ENCODE data around the gene FITM1.

Gene FITM1

DNA sequence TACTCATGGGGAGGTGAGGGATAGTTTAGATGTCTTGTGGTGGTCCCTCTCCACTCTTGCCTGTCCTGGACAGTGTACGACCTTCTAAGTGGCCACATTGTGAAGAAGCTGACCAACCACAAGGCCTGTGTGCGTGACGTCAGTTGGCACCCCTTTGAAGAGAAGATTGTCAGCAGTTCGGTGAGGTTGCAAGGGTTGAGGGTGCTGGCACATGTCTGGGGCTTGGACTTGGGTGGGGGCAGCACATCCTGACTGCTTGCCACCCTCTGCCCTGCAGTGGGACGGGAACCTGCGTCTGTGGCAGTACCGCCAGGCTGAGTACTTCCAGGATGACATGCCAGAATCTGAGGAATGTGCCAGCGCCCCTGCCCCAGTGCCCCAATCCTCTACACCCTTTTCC, 7.6 kb upstream of the FITM1 start:
- TF ChIP-seq EP300 (IDR thresholded peaks at IDR 0.05; ENCODE audit: borderline replicate concordance) (no peak), ZBTB7A (IDR thresholded peaks at IDR 0.05; ENCODE audit: low read depth) (no peak), YY1 (IDR thresholded peaks at IDR 0.05; ENCODE audit: low read depth) (no peak), CREB1 (IDR thresholded peaks at IDR 0.05; ENCODE audit: low read depth) (no peak), RAD21 (IDR thresholded peaks at IDR 0.05; ENCODE audit: low read depth) (no peak), EGR1 (IDR thresholded peaks at IDR 0.05) (no peak), MAX (IDR thresholded peaks at IDR 0.05) (no peak), NFIC (IDR thresholded peaks at IDR 0.05) (no peak)
- TF ChIP-seq, protein P1, sequence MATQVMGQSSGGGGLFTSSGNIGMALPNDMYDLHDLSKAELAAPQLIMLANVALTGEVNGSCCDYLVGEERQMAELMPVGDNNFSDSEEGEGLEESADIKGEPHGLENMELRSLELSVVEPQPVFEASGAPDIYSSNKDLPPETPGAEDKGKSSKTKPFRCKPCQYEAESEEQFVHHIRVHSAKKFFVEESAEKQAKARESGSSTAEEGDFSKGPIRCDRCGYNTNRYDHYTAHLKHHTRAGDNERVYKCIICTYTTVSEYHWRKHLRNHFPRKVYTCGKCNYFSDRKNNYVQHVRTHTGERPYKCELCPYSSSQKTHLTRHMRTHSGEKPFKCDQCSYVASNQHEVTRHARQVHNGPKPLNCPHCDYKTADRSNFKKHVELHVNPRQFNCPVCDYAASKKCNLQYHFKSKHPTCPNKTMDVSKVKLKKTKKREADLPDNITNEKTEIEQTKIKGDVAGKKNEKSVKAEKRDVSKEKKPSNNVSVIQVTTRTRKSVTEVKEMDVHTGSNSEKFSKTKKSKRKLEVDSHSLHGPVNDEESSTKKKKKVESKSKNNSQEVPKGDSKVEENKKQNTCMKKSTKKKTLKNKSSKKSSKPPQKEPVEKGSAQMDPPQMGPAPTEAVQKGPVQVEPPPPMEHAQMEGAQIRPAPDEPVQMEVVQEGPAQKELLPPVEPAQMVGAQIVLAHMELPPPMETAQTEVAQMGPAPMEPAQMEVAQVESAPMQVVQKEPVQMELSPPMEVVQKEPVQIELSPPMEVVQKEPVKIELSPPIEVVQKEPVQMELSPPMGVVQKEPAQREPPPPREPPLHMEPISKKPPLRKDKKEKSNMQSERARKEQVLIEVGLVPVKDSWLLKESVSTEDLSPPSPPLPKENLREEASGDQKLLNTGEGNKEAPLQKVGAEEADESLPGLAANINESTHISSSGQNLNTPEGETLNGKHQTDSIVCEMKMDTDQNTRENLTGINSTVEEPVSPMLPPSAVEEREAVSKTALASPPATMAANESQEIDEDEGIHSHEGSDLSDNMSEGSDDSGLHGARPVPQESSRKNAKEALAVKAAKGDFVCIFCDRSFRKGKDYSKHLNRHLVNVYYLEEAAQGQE (IDR thresholded peaks at IDR 0.05; ENCODE audit: low read depth): no peak
- TF ChIP-seq, protein P2, sequence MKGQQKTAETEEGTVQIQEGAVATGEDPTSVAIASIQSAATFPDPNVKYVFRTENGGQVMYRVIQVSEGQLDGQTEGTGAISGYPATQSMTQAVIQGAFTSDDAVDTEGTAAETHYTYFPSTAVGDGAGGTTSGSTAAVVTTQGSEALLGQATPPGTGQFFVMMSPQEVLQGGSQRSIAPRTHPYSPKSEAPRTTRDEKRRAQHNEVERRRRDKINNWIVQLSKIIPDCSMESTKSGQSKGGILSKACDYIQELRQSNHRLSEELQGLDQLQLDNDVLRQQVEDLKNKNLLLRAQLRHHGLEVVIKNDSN (IDR thresholded peaks at IDR 0.05): no peak

- TF ChIP-seq RAD21 (IDR thresholded peaks at IDR 0.05; ENCODE audit: low read depth) (no peak), TEAD4 (IDR thresholded peaks at IDR 0.05) (no peak)
Measured at GRCh38 chr14:24123424-24124417, 6.7 kb upstream of the FITM1 start.

DNA sequence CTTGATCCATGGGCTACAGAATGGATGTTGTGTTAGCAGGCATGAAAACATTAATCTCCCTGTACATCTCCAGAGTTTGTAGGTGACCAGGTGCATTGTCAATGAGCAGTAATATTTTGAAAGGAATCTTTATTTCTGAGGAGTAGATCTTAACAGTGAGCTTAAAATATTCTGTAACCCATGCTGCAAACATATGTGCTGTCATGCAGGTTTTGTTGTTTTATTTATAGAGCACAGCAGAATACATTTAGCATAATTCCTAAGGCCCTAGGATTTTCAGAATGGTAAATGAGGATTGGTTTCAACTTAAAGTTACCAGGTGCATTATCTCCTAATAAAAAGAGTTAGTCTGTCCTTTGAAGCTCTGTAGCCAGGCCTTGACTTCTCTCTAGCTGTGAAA, 3.5 kb upstream of the FITM1 start:
- TF ChIP-seq EP300 (IDR thresholded peaks at IDR 0.05; ENCODE audit: borderline replicate concordance) (no peak), CREB1 (IDR thresholded peaks at IDR 0.05; ENCODE audit: low read depth) (no peak), TEAD4 (IDR thresholded peaks at IDR 0.05) (no peak), RAD21 (IDR thresholded peaks at IDR 0.05; ENCODE audit: low read depth) (no peak), TCF12 (IDR thresholded peaks at IDR 0.05; ENCODE audit: low read depth) (no peak), CEBPB (IDR thresholded peaks at IDR 0.05) (no peak), NFIC (IDR thresholded peaks at IDR 0.05) (no peak), EGR1 (IDR thresholded peaks at IDR 0.05) (no peak)
- TF ChIP-seq, protein P1 (IDR thresholded peaks at IDR 0.05; ENCODE audit: low read depth): no peak

DNA sequence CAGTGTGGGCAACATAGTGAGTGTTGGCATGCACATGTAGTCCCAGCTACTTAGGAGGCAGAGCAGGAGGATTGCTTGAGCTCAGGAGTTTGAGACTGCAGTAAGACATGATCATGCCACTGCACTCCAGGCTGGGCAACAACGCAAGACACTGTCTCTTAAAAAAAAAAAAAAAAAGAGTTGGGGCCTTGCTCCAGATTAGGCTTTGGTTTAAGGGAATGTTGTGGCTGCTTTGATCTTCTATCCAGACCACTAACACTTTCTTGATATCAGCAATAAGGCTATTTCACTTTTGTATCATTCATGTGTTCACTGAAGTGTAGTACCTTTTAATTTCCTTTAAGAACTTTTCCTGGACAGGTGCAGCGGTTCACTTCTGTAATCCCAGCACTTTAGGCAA, 2.8 kb upstream of the FITM1 start:
- TF ChIP-seq RAD21 (IDR thresholded peaks at IDR 0.05; ENCODE audit: low read depth): no peak
- TF ChIP-seq, protein P1 (IDR thresholded peaks at IDR 0.05; ENCODE audit: low read depth): no peak
- TF ChIP-seq TEAD4 (IDR thresholded peaks at IDR 0.05): no peak
- no peak for TF ChIP-seq YY1 (IDR thresholded peaks at IDR 0.05; ENCODE audit: low read depth)
- TF ChIP-seq EGR1 (IDR thresholded peaks at IDR 0.05): no peak
- TF ChIP-seq ZBTB7A (IDR thresholded peaks at IDR 0.05; ENCODE audit: low read depth): no peak
- no peak for TF ChIP-seq TCF12 (IDR thresholded peaks at IDR 0.05; ENCODE audit: low read depth)
- no peak for TF ChIP-seq EP300 (IDR thresholded peaks at IDR 0.05; ENCODE audit: borderline replicate concordance)

GRCh38 chr14:24129410-24129998, 955 bp upstream of the FITM1 start:
- TF ChIP-seq YY1 (IDR thresholded peaks at IDR 0.05; ENCODE audit: low read depth) (no peak), CEBPB (IDR thresholded peaks at IDR 0.05) (no peak), MAX (IDR thresholded peaks at IDR 0.05) (no peak), TAF1 (IDR thresholded peaks at IDR 0.05; ENCODE audit: low read depth) (no peak), FOXM1 (IDR thresholded peaks at IDR 0.05; ENCODE audit: borderline replicate concordance, low read depth) (no peak)
- TF ChIP-seq, protein P2 (IDR thresholded peaks at IDR 0.05): no peak
- TF ChIP-seq, protein P1 (IDR thresholded peaks at IDR 0.05; ENCODE audit: low read depth): no peak

All from Ishikawa (cell line).